Fibroblast of the aortic adventitia (primary cell): ENCODE measurements around the gene PKNOX1. TPM values are rescaled to one million over a fixed set of nuclear protein-coding genes. Genes with fewer than 3 reads are reported as not detected.
"Not testable (repeated sequence)": the region's sequence is repeated elsewhere in the genome, so short reads cannot be mapped to it uniquely, and the experiment has no call there.

Experiments used
- DNase-seq: peaks from one replicate; pipeline ENCODE4 v3.0.0-alpha.2; 2010; ENCODE audit warnings: low read depth
- H3K4me3 ChIP-seq: 2 replicates; pipeline ENCODE4 v1.5.1; 2011; ENCODE audit warnings: low read depth, mild to moderate bottlenecking, control low read depth, low read length, moderate library complexity
- CTCF ChIP-seq: IDR thresholded peaks from 2 replicates; pipeline ENCODE4 v1.5.1; 2011; ENCODE audit warnings: mild to moderate bottlenecking, low read length, control low read depth, inconsistent platforms; ENCODE audit not compliant: insufficient read depth
- total RNA-seq: library from RNA; depleted of rRNA; stranded (reverse); fragments of >200 nt; gene quantifications from 2 replicates; pipeline ENCODE4 v1.2.3, GENCODE V29; 2012; ENCODE audit warnings: low replicate concordance

The PKNOX1 gene
- total RNA-seq, 1 donor, result 12.7 TPM

GRCh38 chr21:42956824-42957630 is 17.3 kb upstream of the PKNOX1 start:
- no peak for DNase-seq
- no peak overlapping the region for H3K4me3 ChIP-seq
- no peak for TF ChIP-seq CTCF

- not testable (repeated sequence) for DNase-seq
Observed at GRCh38 chr21:42958122-42958521, 16.2 kb upstream of the PKNOX1 start.

GRCh38 chr21:42959728-42960127 is 14.6 kb upstream of the PKNOX1 start:
- no peak overlapping the region for H3K4me3 ChIP-seq
- no peak for DNase-seq
- TF ChIP-seq CTCF, result no peak

More at GRCh38 chr21:42958122-42958521, 16.2 kb upstream of the PKNOX1 start:
- H3K4me3 ChIP-seq, result not testable (repeated sequence)

GRCh38 chr21:42962380-42963007 is 11.9 kb upstream of the PKNOX1 start:
- no peak overlapping the region for H3K4me3 ChIP-seq
- TF ChIP-seq CTCF, result no peak
- DNase-seq, result no peak

DNA sequence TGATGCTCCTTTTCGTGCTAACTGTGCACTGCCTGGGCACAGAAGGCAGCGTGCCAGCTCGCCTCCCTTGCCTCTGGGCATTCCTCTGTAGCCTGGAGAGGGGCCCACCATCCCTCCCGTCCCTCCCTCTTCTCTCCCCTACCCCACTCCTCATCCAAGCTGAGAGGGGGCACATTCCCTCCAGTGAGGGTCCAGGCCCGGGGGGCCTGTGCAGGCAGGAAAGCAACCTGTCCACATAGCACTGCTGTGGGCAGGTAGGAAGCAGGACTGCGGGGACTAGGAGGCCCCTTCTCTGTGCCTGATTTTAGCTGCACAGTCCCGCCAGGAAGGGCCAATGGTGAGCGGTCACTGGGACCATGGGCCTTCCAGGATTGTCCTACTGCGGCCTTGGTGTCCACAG is 10.3 kb upstream of the PKNOX1 start:
- no peak for DNase-seq
- no peak for TF ChIP-seq CTCF
- H3K4me3 ChIP-seq, result no peak overlapping the region

- TF ChIP-seq CTCF, result no peak
- no peak for DNase-seq
- H3K4me3 ChIP-seq, result no peak overlapping the region
Observed at GRCh38 chr21:42964546-42965210, 9.7 kb upstream of the PKNOX1 start.

DNA sequence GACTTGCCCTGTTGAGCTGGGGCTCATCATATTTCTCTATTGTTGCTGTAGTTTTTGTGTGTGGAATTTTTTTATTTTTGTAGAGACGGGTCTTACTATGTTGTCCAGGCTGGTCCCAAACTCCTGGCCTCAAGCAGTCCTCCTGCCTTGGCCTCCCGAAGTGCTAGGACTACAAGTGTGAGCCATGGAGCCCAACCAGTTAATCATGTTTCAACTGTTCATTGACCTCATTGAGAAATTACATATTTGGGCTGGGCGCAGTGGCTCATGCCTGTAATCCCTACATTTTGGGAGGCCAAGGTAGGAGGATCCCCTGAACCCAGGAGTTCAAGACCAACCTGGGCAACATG is 9.2 kb upstream of the PKNOX1 start:
- H3K4me3 ChIP-seq, result no peak overlapping the region
- DNase-seq, result no peak
- no peak for TF ChIP-seq CTCF

- DNase-seq, H3K4me3 ChIP-seq: not testable (repeated sequence)
Observed at GRCh38 chr21:42967616-42968015, 6.7 kb upstream of the PKNOX1 start.
